HEK293 (cell line): ENCODE data around the gene TGFBI.
A peak's percentile ranks its signal among the peaks of the same experiment; 100 is the strongest.

Experiments used
- CTCF ChIA-PET: fragments of 350-600 bp; formaldehyde crosslinking; extraction: SDS; loops from one replicate; lab custom pipeline; 2021; ENCODE audit warnings: antibody characterized with exemption; lab: Yijun Ruan, JAX
- POLR2A ChIA-PET: fragments of 300-600 bp; formaldehyde crosslinking; extraction: SDS; loops from one replicate; lab custom pipeline; 2020; ENCODE audit warnings: antibody characterized with exemption, inconsistent platforms; lab: Yijun Ruan, JAX
- H3K27ac ChIP-seq: fragments of 200-500 bp; sonication (Bioruptor generic); 2 replicates; pipeline ENCODE4 v1.5.1; 2014; ENCODE audit warnings: low read depth, low read length, control low read depth, inconsistent platforms; ENCODE audit errors: extremely low read depth
- H3K36me3 ChIP-seq, 2 experiments: fragments of 200-500 bp in 1 of 2; sonication (Bioruptor generic) in 1 of 2; 1 replicate in 1 of 2; 2 replicates in 1 of 2; pipeline ENCODE4 v1.5.1; 2014 to 2017; ENCODE audit warnings: inconsistent platforms in 2 of 2, low read length in 2 of 2; ENCODE audit not compliant: control insufficient read depth in 2 of 2, insufficient read depth in 1 of 2
- H3K4me1 ChIP-seq: fragments of 200-500 bp; sonication (Bioruptor generic); 2 replicates; pipeline ENCODE4 v1.5.1; 2014; ENCODE audit warnings: mild to moderate bottlenecking, low read length, inconsistent platforms; ENCODE audit not compliant: control insufficient read depth, insufficient read depth
- H3K4me3 ChIP-seq: 2 replicates; pipeline ENCODE4 v1.5.1; 2011; ENCODE audit warnings: low read depth, mild to moderate bottlenecking, control low read depth, low read length, moderate library complexity
- H3K9me3 ChIP-seq: fragments of 200-500 bp; sonication (Bioruptor generic); 2 replicates; pipeline ENCODE4 v1.5.1; 2014; ENCODE audit warnings: low read depth, low read length, inconsistent platforms; ENCODE audit not compliant: control insufficient read depth, insufficient read depth
- BCL11B ChIP-seq: fragments of 450-650 bp; formaldehyde crosslinking; IDR thresholded peaks from 2 replicates; pipeline ENCODE4 v1.5.1; 2016; ENCODE audit warnings: low read depth, missing biosample characterization, missing genetic modification characterization
- ELK4 ChIP-seq: IDR thresholded peaks from 2 replicates; pipeline ENCODE4 v1.6.1; 2011; ENCODE audit warnings: mild to moderate bottlenecking, low read depth, low read length, borderline replicate concordance
- KLF7 ChIP-seq: fragments of 450-650 bp; formaldehyde crosslinking; IDR thresholded peaks from 2 replicates; pipeline ENCODE4 v1.5.1; 2016; ENCODE audit warnings: missing biosample characterization, missing genetic modification characterization, borderline replicate concordance
- TCF7L2 ChIP-seq: IDR thresholded peaks from 2 replicates; pipeline ENCODE4 v1.6.1; 2011; ENCODE audit warnings: low read depth, mild to moderate bottlenecking, inconsistent platforms, low read length, moderate library complexity, borderline replicate concordance
- TSHZ1 ChIP-seq: fragments of 450-650 bp; formaldehyde crosslinking; IDR thresholded peaks from 2 replicates; pipeline ENCODE4 v1.5.1; 2016; ENCODE audit warnings: missing biosample characterization, missing genetic modification characterization, borderline replicate concordance
- ZBTB20 ChIP-seq: fragments of 450-650 bp; formaldehyde crosslinking; IDR thresholded peaks from 2 replicates; pipeline ENCODE4 v1.5.1; 2016; ENCODE audit warnings: missing biosample characterization, missing genetic modification characterization
- ZBTB21 ChIP-seq: fragments of 450-650 bp; formaldehyde crosslinking; IDR thresholded peaks from 2 replicates; pipeline ENCODE4 v1.5.1; 2017; ENCODE audit warnings: missing biosample characterization, missing genetic modification characterization
- ZNF16 ChIP-seq: fragments of 450-650 bp; formaldehyde crosslinking; IDR thresholded peaks from 2 replicates; pipeline ENCODE4 v1.5.1; 2016; ENCODE audit warnings: low read depth, missing biosample characterization, missing genetic modification characterization
- ZNF202 ChIP-seq: fragments of 450-650 bp; formaldehyde crosslinking; IDR thresholded peaks from 2 replicates; pipeline ENCODE4 v1.5.1; 2016; ENCODE audit warnings: missing biosample characterization, missing genetic modification characterization, borderline replicate concordance
- ZNF223 ChIP-seq: fragments of 450-650 bp; formaldehyde crosslinking; IDR thresholded peaks from 2 replicates; pipeline ENCODE4 v1.5.1; 2016; ENCODE audit warnings: missing biosample characterization, missing genetic modification characterization
- ZNF248 ChIP-seq: fragments of 450-650 bp; formaldehyde crosslinking; IDR thresholded peaks from 2 replicates; pipeline ENCODE4 v1.5.1; 2017; ENCODE audit warnings: missing biosample characterization, missing genetic modification characterization
- ZNF302 ChIP-seq: fragments of 450-650 bp; formaldehyde crosslinking; IDR thresholded peaks from 2 replicates; pipeline ENCODE4 v1.5.1; 2016; ENCODE audit warnings: missing biosample characterization, missing genetic modification characterization, low read depth
- ZNF449 ChIP-seq: fragments of 450-650 bp; formaldehyde crosslinking; IDR thresholded peaks from 2 replicates; pipeline ENCODE4 v1.5.1; 2017; ENCODE audit warnings: missing biosample characterization, mild to moderate bottlenecking, missing genetic modification characterization, moderate library complexity
- ZNF837 ChIP-seq: fragments of 450-650 bp; formaldehyde crosslinking; IDR thresholded peaks from 2 replicates; pipeline ENCODE4 v1.5.1; 2016; ENCODE audit warnings: missing biosample characterization, missing genetic modification characterization
- ZSCAN4 ChIP-seq: fragments of 450-650 bp; formaldehyde crosslinking; IDR thresholded peaks from 2 replicates; pipeline ENCODE4 v1.5.1; 2017; ENCODE audit warnings: missing biosample characterization, missing genetic modification characterization

TGFBI gene

GRCh38 chr5:136046246-136046645 is 17.5 kb downstream of the TGFBI start:
- CTCF ChIA-PET: interaction anchor here (0.6 to 2.8 kb wide), 3 partner anchors 9 to 12 kb away, joined by 3 to 14 read pairs (median 7); no protein-coding TSS in a partner anchor
- Histone ChIP-seq H3K27ac (no peak overlapping the region), H3K36me3 (no peaks in the 10 kb centered on the region), H3K4me3 (no peak overlapping the region), H3K4me1 (peaks cover 2% of the 10 kb centered on the region; the same call in 1 of the 2 replicates), H3K9me3 (no peaks in the 10 kb centered on the region)
- POLR2A ChIA-PET: no interaction called here
- no peak for TF ChIP-seq ZNF202
- peak; percentile 76; the same call in 1 of the 2 replicates for TF ChIP-seq ZNF449 (tag by site-specific recombination)

GRCh38 chr5:136047858-136048257 is 19.1 kb downstream of the TGFBI start:
- Histone ChIP-seq H3K27ac (no peak overlapping the region), H3K4me3 (no peak overlapping the region), H3K4me1 (peaks cover 2% of the 10 kb centered on the region; the same call in 1 of the 2 replicates), H3K9me3 (no peaks in the 10 kb centered on the region), H3K36me3 (no peaks in the 10 kb centered on the region)
- ChIA-PET POLR2A (no interaction called here), CTCF (interaction anchor here (2.8 kb wide), 1 partner anchor 10 kb away, joined by 14 read pairs; no protein-coding TSS in a partner anchor)
- TF ChIP-seq ELK4 (no peak), ZSCAN4 (no peak), TSHZ1 (no peak), ZNF223 (tag by site-specific recombination) (no peak), ZNF302 (tag by site-specific recombination) (no peak), TCF7L2 (no peak), ZBTB21 (tag by site-specific recombination) (no peak), ZNF837 (tag by site-specific recombination) (no peak), ZNF248 (no peak), ZNF449 (tag by site-specific recombination) (no peak), BCL11B (no peak), ZNF16 (no peak), KLF7 (no peak), ZBTB20 (tag by site-specific recombination) (no peak)
